Ovary (tissue), 9 donors: Measurements from ENCODE around the gene IGSF10. TPM values are rescaled to one million over a fixed set of nuclear protein-coding genes. Genes with fewer than 3 reads are reported as not detected.

Source experiments
- DNase-seq, 5 donors: peaks; one replicate each; pipeline ENCODE4 v3.0.0-alpha.2; 2019 to 2020
- H3K27ac ChIP-seq, 2 donors: fragments of 200-600 bp; one replicate each; pipeline versions ENCODE4 v1.5.1 to v1.8.0; 2019 to 2022
- H3K27me3 ChIP-seq: fragments of 200-600 bp; one replicate; pipeline ENCODE4 v1.8.0; 2022
- H3K36me3 ChIP-seq: fragments of 200-600 bp; sonication (generic); one replicate; pipeline ENCODE4 v1.5.1; 2019
- H3K4me1 ChIP-seq: one replicate; pipeline ENCODE4 v1.8.1; 2013; ENCODE audit warnings: mild to moderate bottlenecking, moderate library complexity; ENCODE audit not compliant: insufficient read depth
- H3K4me3 ChIP-seq: fragments of 200-600 bp; sonication (generic); one replicate; pipeline ENCODE4 v1.5.1; 2017
- H3K9me3 ChIP-seq, 2 donors: fragments of 200-600 bp in 1 of 2; sonication (generic) in 1 of 2; one replicate each; pipeline versions ENCODE4 v1.5.1 to v1.8.1; 2013 to 2019; ENCODE audit warnings: mild to moderate bottlenecking in 1 of 2, moderate library complexity in 1 of 2
- EP300 ChIP-seq: sonication (generic); formaldehyde crosslinking; IDR thresholded peaks from one replicate; pipeline ENCODE4 v1.6.1; 2017; ENCODE audit warnings: antibody characterized with exemption
- POLR2A ChIP-seq: fragments of 450-650 bp; IDR thresholded peaks from one replicate; pipeline ENCODE4 v1.6.1; 2017; ENCODE audit warnings: antibody characterized with exemption, mild to moderate bottlenecking, moderate library complexity
- WGBS, 3 donors: extraction: QIAGEN DNeasy Blood & Tissue Kit in 1 of 3; methylation state at CpG; one replicate each; pipeline versions ENCODE4 v1.1.5 to v1.1.7; 2013 to 2017; 5-methylcytosine and 5-hydroxymethylcytosine counted together
- intact Hi-C, 4 donors: fragments of 100-400 bp; cut with DNase I; formaldehyde crosslinking; loops; one replicate each; pipeline versions ENCODE4 v1.11.0 to v1.15.1; 2022 to 2023
- polyA plus RNA-seq, 2 donors: library from polyadenylated mRNA; stranded (reverse); fragments of 200-250 nt in 1 of 2; fragments of 350-450 nt in 1 of 2; fragmentation: Illumina TruSeq in 1 of 2; extraction: RNeasy Lipid Tissue Mini Kit (QIAGEN cat#74804) in 1 of 2; gene quantifications; one replicate each; pipeline ENCODE4 v1.2.3, GENCODE V29; 2013 to 2014
- total RNA-seq, 7 donors: library from RNA; depleted of rRNA in 2 of 7; stranded (reverse); fragments of >200 nt in 2 of 7; fragmentation: NEBNext Ultra II Directional in 3 of 7; extraction: Animal tissue kit (Norgen Biotek cat#: 25700) in 3 of 7; gene quantifications; one replicate each; pipeline versions ENCODE4 v1.1.0 to v1.2.4, GENCODE V29; 2016 to 2023
- TF ChIP-seq, protein P1 (sequence below), 3 donors: fragments of 450-650 bp in 2 of 3; fragments of 200-600 bp in 1 of 3; IDR thresholded peaks; one replicate each; pipeline versions ENCODE4 v1.5.1 to v1.8.0; 2016 to 2022; ENCODE audit warnings: antibody characterized with exemption in 3 of 3, mild to moderate bottlenecking in 1 of 3
- donor health status: DM: no; HTN: no; CAD: no; lungs with moderate emphysema.
- donor health status: DM: no; HTN: no; CAD: no.
- donor health status: Bipolar disorder and iron deficiency.
- donor health status: DM: yes; HTN: yes; CAD: no.
- donor health status: DM: no; HTN: no; CAD: no.
- donor health status: DM: yes; HTN: yes; CAD: no.

IGSF10 gene
- total and polyA plus RNA-seq, 9 donors = 12.1 to 59.5 (median 34.3) TPM

DNA sequence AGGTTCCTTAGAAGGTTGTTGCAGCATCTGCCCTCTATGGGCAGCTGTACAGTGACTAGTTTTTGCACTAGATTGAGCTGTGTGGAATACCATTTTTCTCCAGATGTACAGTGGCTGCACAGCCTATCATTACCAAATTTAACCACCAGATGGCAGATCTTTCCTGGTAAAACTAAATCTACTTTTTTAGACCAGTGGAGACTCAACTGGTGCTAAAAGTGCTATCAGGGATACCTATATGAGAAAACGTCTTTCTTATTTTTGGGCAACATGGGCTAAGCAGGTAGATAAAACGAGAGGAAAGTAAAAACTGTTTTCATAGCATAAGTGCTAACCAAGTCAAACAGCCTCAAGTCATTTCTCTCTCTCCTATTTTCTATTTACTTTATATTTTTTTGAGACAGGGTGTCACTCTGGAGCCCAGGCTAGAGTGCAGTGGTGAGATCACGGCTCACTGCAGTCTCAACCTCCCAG lies 21.2 kb downstream of the IGSF10 start:
- H3K27ac ChIP-seq = no peak overlapping the region
- intact Hi-C loops = loop anchor here (5.0 to 10.0 kb wide), 6 partner anchors 223 to 485 kb away; no protein-coding TSS in a partner anchor
- H3K4me3 ChIP-seq = no peak overlapping the region
- WGBS, 3 donors = 26 to 35% (median 29%) methylated on average over 3 of the region's 3 CpGs
- TF ChIP-seq, protein P1, sequence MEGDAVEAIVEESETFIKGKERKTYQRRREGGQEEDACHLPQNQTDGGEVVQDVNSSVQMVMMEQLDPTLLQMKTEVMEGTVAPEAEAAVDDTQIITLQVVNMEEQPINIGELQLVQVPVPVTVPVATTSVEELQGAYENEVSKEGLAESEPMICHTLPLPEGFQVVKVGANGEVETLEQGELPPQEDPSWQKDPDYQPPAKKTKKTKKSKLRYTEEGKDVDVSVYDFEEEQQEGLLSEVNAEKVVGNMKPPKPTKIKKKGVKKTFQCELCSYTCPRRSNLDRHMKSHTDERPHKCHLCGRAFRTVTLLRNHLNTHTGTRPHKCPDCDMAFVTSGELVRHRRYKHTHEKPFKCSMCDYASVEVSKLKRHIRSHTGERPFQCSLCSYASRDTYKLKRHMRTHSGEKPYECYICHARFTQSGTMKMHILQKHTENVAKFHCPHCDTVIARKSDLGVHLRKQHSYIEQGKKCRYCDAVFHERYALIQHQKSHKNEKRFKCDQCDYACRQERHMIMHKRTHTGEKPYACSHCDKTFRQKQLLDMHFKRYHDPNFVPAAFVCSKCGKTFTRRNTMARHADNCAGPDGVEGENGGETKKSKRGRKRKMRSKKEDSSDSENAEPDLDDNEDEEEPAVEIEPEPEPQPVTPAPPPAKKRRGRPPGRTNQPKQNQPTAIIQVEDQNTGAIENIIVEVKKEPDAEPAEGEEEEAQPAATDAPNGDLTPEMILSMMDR (IDR thresholded peaks at IDR 0.05) = peak; percentile 67 to 79 (median 73)
- no peak for TF ChIP-seq POLR2A
- no peaks in the 10 kb centered on the region for H3K27me3 ChIP-seq
- peak in 1 of 5 donors; percentile 37 for DNase-seq
- no peaks in the 10 kb centered on the region for H3K36me3 ChIP-seq
- no peaks in the 10 kb centered on the region for H3K9me3 ChIP-seq
- peaks cover 3% of the 10 kb centered on the region for H3K4me1 ChIP-seq

DNA sequence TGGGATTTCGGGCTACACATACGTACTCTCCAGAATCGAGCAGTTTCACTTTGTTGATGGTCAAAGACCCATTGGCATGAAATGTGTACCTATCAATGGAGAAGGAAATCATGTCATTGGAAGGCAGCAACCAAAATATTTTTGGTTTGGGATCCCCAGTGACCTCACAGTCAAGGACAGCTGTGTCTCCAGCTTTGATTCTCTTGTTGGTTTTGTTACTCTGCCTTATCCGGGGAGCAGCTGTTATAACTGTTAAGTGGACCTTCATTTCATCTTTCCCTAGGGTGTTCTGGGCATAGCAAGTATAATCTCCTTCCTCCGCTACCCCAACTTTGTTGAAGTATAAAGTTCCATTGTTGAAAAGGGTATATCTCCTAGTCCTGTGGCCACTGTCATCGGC lies 23.0 kb downstream of the IGSF10 start:
- no peak overlapping the region for H3K4me3 ChIP-seq
- 65 to 90% (median 78%) methylated on average over 6 of the region's 6 CpGs for WGBS, 3 donors
- H3K27ac ChIP-seq = no peak overlapping the region
- DNase-seq = no peak
- no peaks in the 10 kb centered on the region for H3K9me3 ChIP-seq
- peaks cover 3% of the 10 kb centered on the region for H3K4me1 ChIP-seq
- no peaks in the 10 kb centered on the region for H3K27me3 ChIP-seq
- H3K36me3 ChIP-seq = no peaks in the 10 kb centered on the region
- no peak for TF ChIP-seq POLR2A
- no peak for TF ChIP-seq EP300
- TF ChIP-seq, protein P1 (IDR thresholded peaks at IDR 0.05) = no peak
- intact Hi-C loops = loop anchor here in 3 of 4 donors (5.0 kb wide), 2 partner anchors 224 to 399 kb away; no protein-coding TSS in a partner anchor

DNA sequence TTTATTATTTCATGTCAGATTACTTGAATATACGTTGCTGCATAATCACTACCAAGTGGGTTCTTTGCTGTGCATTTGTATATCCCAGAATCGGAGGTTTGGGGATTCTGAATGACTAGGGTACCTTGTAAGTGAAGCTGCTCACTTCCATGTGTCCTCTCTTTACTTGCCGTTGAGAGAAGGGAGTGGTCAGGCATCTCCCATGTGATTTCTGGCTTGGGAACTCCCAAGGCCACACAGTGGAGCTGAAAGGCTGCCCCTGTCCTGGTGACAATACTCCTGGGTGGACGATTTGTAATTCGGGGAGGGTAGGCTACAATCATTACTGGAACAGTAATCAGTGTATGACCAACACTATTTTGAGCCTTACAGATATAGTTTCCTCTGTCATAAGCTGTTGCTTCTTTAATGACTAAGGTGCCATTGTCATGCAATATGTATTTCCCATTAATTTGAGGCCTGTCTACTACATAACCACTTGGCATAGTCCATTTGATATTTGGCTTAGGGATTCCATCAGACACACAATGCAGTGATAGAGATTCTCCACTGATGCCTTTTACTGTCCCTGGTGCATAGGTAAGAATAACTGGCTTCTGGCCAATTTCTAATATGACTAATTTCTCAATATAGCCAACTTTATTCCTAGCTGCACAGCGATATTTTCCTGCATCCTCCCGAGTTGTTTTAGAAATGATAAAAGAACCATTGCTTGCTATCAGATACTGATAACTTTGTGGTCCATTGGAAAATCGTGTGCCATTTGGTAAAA lies 24.0 kb downstream of the IGSF10 start:
- intact Hi-C loops = loop anchor here in 3 of 4 donors (5.0 kb wide), 2 partner anchors 225 to 400 kb away; no protein-coding TSS in a partner anchor
- DNase-seq = no peak
- Histone ChIP-seq H3K27me3 (no peaks in the 10 kb centered on the region), H3K9me3 (no peaks in the 10 kb centered on the region), H3K4me3 (no peak overlapping the region), H3K4me1 (peaks cover 3% of the 10 kb centered on the region), H3K36me3 (no peaks in the 10 kb centered on the region), H3K27ac (no peak overlapping the region)
- TF ChIP-seq, protein P1 (IDR thresholded peaks at IDR 0.05) = no peak
- no peak for TF ChIP-seq EP300
- TF ChIP-seq POLR2A = no peak
- WGBS, 3 donors = 76 to 81% (median 79%) methylated on average over 8 of the region's 8 CpGs

DNA sequence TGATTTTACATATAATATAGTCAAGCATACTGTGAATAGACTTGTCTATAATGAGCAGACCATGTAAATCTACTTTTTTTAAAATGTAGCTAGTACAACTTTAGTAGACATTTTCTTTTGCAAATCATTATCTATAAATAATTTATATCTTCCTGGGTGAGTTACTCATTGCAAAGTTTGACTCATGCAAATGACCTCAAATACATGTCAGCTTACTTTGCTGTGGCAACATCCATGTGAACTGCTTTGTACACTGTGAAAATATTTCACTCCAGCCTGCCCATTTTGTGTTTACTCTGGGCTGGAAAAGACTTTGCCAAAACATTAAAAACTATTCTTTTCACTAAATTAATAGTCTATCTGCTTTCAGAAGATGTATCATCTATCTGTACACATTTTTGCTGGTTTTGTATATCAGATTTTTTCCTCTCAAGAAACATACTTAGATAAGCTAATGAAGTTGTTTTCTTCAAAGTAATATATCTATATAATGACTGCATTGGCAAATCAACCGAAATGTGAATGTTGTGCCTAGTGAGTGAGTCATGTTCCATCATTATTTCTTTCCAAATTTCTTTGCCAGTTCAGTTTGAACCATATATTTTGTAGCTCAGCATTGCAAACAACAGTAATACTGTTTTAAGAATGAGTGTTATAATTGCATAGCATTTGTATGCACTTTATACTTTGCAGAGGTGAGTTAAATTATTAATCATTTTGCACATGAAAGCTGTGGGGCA lies 26.5 kb downstream of the IGSF10 start:
- intact Hi-C loops = no loop called here
- DNase-seq = no peak
- Histone ChIP-seq H3K27me3 (no peaks in the 10 kb centered on the region), H3K36me3 (no peaks in the 10 kb centered on the region), H3K4me1 (peaks cover 3% of the 10 kb centered on the region), H3K27ac (no peak overlapping the region), H3K9me3 (no peaks in the 10 kb centered on the region), H3K4me3 (no peak overlapping the region)
- 26 to 47% (median 42%) methylated on average over 1 of the region's 1 CpG for WGBS, 3 donors
- no peak for TF ChIP-seq EP300
